Urothelium cell line (cell line): Measurements from ENCODE around the gene OSBPL10.
"Not testable (repeated sequence)": the region's sequence is repeated elsewhere in the genome, so short reads cannot be mapped to it uniquely, and the experiment has no call there.

Experiments used
- DNase-seq: peaks from one replicate; pipeline ENCODE4 v3.0.0; 2011; ENCODE audit warnings: low spot score, mixed read lengths
- FAIRE-seq: peaks from 2 replicates; lab custom pipeline; 2011; peaks lifted over from hg19 to GRCh38; lab: Jason Lieb, UNC

Gene OSBPL10

DNA sequence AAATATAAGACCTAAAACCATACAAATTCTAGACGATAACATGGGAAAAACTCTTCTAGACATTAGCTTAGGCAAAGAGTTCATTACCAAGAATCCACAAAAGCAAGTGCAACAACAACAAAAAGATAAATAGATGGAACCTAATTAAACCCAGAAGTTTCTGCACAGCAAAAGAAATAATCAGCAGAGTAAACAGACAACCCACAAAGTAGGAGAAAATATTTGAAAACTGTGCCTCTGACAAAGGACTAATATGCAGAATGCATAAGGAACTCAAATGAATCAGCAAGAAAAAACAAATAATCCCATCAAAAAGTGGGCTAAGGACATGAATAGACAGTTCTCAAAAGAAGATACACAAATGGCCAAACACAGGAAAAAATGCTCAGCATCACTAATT is 198.8 kb downstream of the OSBPL10 start:
- not testable (repeated sequence) for DNase-seq, FAIRE-seq

DNA sequence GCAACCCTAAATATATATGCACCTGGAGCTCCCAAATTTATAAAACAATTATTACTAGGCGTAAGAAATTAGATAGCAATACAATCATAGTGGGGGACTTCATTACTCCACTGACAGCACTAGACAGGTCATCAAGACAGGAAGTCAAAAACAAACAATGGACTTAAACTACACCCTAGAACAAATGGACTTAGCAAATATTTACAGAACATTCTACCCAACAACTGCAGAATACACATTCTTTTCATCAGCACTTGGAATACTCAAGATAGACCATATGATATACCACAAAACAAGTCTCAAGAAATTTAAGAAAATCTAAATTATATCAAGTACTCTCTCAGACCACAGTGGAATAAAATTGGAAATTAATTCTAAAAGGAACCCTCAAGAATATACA is 201.5 kb downstream of the OSBPL10 start:
- no peak for FAIRE-seq
- no peak for DNase-seq

GRCh38 chr3:31777887-31778286 is 203.2 kb downstream of the OSBPL10 start:
- DNase-seq (no peak), FAIRE-seq (no peak)

GRCh38 chr3:31777092-31777491 is 204.0 kb downstream of the OSBPL10 start:
- no peak for FAIRE-seq
- no peak for DNase-seq

GRCh38 chr3:31776016-31776415 is 205.0 kb downstream of the OSBPL10 start:
- DNase-seq = no peak
- FAIRE-seq = no peak

DNA sequence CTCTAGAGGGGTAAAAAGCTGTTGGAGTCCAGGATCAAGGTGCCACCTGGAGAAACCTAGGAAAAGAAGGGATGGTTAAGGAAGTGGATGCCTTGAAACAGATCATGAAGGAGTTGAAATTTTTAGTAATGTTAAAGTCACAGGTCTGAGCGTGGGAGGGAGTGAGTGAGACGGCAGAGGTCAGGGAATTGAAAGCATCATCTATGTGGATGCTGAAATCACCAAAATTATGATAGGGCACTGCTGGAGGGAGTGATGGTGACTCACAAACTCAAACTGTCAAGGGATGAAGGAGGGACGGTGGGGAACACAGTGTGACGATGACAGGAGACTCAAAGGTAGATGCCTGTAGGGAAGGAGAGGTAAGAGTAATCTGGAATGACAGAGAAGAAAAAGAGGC is 205.7 kb downstream of the OSBPL10 start:
- no peak for FAIRE-seq
- DNase-seq = no peak

- DNase-seq (no peak), FAIRE-seq (no peak)
Observed at GRCh38 chr3:31772758-31773473, 208.1 kb downstream of the OSBPL10 start.

DNA sequence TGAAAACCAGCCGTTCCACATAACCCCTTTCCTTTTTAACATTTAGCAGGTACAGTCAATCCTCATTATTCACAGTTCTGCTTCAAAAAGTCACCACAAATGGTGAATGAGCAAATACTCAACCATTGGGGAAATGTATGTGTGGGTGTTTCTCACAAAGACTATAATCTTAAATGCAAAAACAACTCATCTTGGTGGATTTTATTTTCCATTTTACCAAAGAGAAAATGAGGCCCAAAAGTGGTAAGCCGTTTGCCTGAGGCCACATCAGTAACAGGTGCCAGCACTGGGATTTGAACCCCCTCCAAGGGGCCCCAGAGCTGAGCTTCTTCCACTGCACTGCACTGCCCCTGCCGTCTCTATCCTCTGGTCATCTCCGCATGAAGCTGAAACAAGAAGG is 208.8 kb downstream of the OSBPL10 start:
- no peak for FAIRE-seq

GRCh38 chr3:31770822-31771326 is 210.2 kb downstream of the OSBPL10 start:
- FAIRE-seq = no peak
- no peak for DNase-seq

More for the DNA sequence above, 208.8 kb downstream of the OSBPL10 start:
- no peak for DNase-seq

DNA sequence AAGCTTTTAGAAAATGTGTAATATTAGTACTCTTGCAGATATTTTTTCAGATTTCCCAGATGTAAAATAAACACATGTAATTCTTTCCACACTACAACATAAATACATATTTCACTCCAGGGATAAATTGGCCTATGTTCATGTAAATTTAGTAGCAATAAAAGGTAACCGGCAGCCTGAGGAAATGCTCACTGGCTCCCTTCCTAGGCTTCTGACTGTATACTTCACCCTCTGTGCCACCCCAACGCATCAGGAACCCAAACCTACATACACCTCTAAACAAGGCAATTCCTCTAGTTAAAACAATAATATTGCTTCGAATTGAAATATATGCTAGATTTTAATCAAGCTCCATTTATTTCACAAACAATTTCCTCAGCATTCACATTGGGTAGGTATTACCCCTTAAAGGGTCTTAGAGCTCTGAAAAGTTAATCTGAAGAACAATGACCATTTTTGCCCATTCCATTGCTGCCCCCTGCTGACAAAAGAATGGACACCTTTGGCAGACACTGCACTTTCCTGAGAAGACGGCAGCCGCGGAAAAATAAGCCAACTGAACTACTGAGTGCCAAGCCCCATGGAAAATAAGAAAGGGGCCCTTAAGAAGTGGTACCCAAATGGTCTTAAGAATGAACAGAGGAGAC is 212.5 kb downstream of the OSBPL10 start:
- DNase-seq (peak; percentile 17), FAIRE-seq (no peak)

DNA sequence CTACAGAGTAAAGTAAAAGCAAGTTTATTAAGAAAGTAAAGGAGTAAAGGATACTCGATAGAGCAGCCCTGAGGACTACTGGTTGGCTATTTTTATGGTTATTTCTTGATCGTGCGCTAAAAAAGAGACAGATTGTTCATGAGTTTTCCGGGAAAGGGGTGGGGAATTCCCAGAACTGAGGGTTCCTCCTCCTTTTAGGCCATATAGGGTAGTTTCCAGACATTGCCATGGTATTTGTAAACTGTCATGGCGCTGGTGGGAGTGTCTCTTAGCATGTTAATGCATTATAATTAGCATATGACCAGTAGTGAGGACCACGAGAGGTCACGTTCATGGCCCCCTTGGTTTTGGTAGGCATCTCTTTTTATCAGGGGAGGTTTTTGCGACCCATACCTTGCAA is 213.1 kb downstream of the OSBPL10 start:
- no peak for FAIRE-seq
- no peak for DNase-seq

DNA sequence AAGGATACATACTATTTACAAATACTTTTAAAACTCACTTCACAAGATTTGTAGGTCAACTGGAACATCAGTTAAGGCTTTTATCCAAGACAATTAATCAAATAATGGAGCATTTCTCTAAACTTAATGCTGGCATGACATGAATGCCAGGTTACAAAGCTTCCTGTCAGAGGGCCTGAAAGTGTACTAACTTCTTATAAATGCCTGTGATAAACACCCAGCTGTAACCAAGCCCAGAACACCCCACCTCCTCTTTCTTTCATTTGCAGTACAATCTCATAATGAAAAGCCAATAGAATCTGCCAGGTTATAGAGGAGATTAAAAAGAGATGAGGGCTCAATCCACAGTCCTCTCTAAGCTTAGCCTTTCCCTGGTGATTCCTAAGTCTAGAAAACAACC is 214.4 kb downstream of the OSBPL10 start:
- FAIRE-seq = no peak
- DNase-seq = no peak

GRCh38 chr3:31765871-31766270 is 215.2 kb downstream of the OSBPL10 start:
- no peak for DNase-seq

GRCh38 chr3:31763731-31764130 is 217.3 kb downstream of the OSBPL10 start:
- no peak for FAIRE-seq
- no peak for DNase-seq

More at GRCh38 chr3:31765871-31766270, 215.2 kb downstream of the OSBPL10 start:
- FAIRE-seq = no peak

DNA sequence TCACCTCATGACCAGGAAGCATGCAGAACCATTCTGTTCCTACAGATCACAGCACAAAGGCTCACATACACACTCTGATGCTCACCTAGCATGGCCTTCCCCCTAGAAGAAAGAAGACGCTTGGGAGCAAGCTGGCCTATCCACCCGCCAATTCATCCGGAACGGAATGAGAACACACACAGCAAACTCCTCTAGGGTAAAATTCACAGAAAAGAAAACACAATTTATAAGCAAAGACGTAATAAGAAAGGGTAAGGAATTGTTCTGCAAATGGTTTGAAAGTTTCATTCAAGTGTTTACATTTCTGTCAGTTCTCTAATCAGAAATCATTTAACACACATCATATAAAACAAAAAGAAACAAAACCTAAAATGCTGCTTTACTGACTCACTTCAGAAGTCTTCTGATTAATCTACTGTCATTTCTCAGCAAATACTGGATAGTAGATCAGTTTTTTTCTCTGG is 218.1 kb downstream of the OSBPL10 start:
- no peak for DNase-seq
- no peak for FAIRE-seq

GRCh38 chr3:31762097-31762764 is 218.8 kb downstream of the OSBPL10 start:
- DNase-seq (no peak), FAIRE-seq (no peak)

DNA sequence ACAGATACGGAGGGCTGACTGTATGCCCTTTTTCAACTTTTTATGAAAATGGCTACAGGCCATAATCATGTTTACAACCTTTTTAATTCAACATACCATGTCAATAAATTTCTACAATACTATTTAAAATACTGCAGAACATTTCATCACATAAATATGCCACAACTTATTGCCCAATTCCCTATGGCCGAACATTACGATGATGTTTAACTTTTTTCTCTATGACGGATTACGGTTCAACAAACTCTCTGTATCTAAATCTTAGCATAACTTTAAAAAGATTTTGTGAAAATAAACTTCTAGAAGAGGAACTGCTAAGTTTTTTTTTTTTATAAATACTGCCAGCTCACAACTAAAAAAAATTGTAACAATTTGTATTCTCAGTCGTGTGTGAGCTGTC is 220.4 kb downstream of the OSBPL10 start:
- FAIRE-seq (no peak), DNase-seq (no peak)

DNA sequence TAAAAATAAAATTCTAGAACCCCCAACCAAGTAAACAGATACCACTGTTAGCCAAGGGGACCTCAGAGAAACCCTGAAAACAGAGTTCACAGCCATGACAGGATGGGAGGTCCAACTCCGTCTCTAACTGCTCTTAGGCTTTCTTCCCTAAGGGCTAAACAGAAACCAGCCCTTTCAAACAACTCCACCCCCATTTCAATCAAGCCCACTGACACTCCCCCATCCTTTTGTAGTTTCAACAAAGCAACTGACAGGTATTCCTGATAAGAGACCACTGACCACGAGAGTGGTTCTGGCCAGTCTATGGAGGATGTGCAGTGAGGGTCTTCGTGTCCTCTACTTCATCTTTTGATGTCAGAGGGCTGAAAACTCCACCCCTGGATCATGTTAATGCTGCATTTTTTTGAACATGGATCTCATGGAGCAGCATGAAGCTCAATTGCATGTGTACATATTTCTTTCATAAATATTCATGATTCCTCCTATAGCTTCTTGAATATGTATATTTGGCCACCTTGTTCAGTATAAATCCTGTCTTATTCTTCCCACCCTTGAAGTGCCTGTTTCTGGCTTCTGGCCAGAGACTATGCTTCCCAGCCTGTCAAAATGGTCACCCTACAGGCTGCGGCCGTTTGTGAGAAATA is 222.6 kb downstream of the OSBPL10 start:
- no peak for FAIRE-seq
- no peak for DNase-seq

GRCh38 chr3:31755926-31756658 is 225.0 kb downstream of the OSBPL10 start:
- no peak for FAIRE-seq
- no peak for DNase-seq

DNA sequence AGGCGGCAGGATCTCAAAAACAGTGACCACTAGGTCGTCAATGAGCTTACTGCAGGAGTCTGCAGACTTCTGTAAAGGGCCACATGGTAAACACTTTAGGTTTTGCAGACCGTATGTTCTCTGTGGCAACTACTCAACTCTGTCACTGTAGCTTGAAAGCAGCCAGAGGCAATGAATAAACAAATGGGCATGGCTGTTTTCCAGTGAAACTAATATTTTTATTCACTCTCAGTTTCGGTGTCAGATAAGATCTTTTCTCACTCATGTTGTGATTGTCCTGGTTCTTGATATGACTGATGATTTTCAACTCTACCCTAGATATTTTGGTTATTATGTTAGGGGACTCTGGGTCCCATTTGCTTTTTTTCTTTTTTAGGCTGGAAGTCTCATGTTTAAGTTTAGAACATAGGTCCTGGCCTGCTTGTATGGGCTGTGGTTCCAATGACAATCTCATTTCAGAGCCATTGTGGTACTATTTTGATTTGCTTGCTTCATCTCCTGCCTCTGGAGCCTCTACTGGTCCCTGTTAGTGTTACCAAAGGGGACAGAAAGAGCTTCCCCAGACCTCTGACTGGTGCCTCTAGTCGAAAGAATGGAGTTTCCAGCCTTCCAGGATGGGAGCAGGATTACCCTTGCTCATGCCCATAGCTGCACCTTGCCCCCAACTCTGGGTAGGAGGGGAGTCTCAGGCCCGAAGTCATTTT is 226.3 kb downstream of the OSBPL10 start:
- no peak for FAIRE-seq
- DNase-seq = no peak
